GM19468 (cell line): ENCODE measurements around the gene STAT4.

ENCODE experiments used
- ATAC-seq: cut with Tn5 transposase; IDR thresholded peaks from one replicate; pipeline ENCODE4 v1.9.1; 2021; ENCODE audit warnings: mild to moderate bottlenecking, moderate library complexity, moderate number of reproducible peaks; ENCODE audit not compliant: unreplicated experiment; ENCODE audit errors: extremely low read depth

Gene STAT4

DNA sequence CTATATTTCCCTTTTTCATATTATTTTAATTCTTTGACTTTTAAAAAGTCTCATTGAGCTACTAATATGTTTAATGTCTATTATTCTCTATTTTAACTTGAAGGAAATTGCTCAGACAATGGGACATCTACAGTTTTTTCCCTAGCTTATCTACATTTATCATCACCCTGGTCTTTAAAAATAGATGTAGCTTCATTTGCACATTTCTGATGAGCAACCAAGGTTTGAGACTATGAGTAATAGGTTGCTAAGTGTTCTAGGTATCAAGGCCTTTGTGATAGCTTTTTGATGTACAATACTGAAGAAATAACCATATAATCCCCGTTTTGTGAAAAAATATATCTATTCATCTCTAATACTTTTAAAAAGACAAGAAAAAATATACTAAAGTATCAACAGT, 47.0 kb downstream of the STAT4 start:
- ATAC-seq = no peak

DNA sequence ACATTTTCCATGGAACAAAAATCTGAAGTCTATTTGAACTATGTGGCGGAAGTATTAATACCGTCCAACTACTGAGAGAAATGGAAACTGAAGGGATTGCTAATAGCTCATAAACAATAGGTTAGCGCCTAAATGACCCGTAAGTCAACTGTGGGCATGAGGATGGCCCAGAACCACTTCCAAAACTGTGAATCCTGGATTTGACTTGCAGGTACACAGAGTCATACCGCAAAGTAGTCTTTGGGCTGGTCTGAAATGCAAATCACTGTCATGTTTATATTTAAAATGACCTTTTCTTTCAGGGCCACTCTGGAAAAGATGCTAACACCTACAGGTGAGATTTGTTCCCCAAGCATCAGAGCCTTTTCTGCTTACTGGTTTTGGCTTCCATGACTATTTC, 50.6 kb downstream of the STAT4 start:
- ATAC-seq = no peak

DNA sequence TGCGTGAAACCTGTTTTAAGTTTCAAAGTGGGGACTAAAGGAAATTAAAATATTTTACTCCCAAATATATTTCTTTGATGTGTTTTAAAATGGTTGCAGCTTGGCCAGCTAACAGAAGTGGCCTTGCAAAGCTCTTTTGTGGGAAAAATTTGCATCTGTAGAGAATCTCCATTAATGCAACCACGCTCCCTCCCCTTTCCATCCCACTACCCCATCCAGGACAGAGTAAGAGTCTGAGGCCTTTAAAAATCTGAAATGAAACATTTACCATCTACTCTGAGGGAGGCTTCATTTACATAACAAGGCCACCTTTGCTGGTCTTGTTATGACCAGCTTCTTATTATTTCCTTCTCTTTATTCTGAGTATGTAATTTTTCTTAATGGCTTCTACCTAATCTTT, 63.5 kb downstream of the STAT4 start:
- ATAC-seq = no peak

DNA sequence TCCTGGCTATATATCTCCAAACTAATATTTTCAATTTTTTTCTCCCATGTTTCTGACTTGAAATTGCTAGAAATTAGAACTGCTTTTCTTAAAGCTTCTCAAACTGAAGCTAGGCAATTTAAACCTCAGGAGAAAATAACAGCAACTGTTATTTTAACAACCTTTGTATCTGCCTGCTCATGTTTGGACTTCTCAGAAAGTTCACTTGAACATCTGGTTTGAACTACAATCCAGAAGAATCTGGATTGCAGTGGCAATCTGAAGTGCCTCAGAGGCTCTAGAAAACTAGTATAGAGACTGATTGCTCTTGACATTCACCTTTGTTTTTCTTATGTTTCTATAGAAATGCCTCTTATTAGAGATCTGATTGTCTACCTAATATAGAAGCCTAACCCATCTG, 64.1 kb downstream of the STAT4 start:
- no peak for ATAC-seq

DNA sequence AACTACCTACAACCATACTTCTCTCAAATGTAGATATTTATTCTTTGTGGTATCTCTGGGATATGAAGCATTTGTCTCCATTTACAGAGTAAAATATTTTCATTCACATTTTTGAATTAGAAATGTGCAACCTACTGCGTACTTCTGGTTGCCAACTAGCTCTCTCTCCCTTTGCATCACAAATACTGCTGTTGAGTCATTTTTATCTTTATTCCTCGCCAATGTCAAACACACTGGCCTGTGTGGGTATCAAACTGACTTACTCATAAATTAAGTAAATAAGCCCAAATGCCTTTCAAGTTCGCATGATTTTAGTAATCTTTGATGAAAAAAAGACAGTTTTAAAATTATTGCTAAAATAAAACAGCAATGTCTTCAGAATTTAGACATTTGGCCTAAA, 67.3 kb downstream of the STAT4 start:
- ATAC-seq = no peak

DNA sequence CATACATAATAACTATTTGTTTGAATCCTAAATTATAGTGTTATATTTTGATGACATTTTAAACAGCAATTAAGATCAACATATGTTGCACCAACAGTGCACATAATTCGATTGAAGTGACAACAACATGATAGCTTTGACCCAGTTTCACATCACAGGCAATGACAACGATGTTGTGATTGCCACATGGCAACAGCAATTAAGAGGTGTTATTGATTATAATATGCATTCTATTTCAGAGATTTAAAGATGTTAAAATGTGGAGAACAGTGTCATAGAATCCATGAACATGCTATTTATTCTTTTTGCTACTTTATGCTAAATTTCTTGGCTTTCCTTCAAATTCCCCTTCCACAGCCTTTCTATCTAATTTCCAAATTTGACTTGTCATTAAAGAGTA, 68.5 kb downstream of the STAT4 start:
- ATAC-seq = no peak

DNA sequence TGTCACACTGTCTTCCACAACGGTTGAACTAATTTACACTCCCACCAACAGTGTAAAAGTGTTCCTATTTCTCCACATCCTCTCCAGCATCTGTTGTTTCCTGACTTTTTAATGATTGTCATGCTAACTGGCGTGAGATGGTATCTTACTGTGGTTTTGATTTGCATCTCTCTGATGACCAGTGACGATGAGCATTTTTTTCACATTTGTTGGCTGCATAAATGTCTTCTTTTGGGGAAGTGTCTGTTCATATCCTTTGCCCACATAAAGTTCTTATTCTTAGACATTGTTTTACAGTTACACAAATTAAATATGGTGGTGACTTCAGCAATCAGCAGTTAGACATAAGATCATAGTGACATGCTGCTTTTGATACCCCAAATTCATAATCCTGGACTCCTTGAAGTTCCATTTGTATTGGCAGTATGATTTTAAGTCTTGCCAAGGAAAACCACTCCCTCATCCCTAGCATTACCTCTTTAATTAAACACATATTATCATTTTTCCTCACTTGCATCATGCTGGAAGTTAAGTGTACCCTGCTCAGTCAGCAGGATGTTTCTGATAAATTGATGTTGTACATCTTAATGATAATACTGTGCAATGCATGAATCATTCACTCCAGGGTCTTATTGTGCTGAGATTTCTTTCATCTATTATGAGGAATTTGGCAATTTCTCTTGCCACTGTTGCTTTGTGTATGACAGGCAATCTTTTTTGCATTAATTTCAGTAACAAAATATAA, 69.2 kb downstream of the STAT4 start:
- ATAC-seq = no peak

DNA sequence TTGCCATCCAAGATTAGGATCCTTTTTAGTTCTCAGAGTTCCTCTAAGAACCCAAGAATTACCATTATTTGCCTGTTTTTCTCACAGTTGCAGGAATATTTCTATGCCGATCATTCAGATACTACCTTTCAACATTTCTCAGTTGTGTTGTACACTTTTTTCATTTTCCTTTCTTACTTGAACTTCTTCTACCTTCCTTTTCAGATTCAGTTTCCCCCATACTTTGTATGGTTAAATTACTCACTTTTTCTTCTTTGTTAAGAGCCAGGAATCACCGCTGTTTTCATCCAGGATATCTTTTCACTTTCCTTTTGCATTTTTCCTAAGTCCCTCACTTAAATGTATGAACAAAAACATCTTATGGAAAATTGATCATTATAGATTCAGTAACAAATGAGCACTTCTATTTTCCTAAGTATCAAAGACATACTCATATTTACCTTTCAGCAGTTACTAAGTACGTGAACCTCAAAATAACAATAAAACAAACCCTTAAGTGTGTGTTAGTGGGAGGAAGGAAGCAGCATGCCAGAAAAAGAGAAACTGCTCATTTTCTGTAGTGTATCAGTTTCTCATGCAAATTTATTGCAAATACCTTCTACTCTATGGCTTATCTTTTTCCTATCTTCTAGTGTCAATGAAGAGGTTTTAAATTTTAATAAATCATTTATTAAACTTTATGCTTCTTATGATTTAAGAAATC, 72.5 kb downstream of the STAT4 start:
- no peak for ATAC-seq

DNA sequence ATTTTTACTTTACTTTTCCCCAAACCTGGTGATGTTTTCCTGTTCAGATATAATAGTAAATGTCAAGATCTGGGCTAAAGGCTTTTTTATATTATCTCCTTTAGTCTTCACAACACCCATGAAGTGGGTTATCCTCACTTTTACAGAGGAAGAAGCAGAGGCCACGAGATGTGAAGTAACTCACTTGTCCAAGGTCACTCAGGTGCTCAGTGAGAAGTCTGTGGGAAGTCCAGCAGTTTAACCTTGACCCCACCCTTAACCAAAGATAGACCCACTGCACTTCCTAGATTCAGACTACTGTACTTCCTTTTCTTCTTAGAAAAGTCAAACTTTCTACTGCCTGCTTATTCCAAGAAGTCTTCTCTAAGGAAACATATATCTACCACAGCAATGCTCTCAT, 80.5 kb downstream of the STAT4 start:
- ATAC-seq = no peak

DNA sequence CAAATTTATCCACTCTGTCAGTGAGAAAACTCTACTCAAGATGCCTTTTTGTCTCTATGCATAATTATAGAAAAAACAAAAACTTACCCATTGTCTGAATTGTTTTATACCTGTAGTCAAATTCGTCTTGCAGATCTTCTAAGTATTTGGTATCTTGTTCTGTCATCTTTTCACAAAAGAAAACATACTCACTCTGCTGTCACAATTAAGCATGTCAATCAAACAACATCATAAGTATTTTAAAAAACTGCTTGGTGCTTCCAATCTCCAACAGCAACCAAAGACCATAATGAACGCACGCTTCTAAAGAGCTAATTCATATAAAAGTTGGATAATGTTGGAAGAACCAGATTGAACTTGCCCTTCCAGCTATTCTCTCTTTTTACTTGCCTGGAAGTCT, 81.2 kb downstream of the STAT4 start:
- no peak for ATAC-seq

DNA sequence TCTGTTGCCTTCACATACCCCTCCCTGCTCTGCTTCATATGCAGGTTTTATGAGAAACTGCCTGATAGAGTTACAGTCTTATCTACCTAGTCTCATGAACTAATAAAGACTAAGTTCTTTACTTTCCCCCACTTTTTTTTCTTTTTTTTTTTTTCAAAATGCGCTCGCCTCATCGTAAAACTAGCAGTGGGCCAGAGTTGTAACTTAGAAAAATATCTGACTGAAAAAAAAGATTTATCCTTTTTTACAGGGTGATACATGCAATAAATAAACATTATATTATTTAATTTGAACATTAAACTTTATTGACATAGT, 83.9 kb downstream of the STAT4 start:
- ATAC-seq = no peak

DNA sequence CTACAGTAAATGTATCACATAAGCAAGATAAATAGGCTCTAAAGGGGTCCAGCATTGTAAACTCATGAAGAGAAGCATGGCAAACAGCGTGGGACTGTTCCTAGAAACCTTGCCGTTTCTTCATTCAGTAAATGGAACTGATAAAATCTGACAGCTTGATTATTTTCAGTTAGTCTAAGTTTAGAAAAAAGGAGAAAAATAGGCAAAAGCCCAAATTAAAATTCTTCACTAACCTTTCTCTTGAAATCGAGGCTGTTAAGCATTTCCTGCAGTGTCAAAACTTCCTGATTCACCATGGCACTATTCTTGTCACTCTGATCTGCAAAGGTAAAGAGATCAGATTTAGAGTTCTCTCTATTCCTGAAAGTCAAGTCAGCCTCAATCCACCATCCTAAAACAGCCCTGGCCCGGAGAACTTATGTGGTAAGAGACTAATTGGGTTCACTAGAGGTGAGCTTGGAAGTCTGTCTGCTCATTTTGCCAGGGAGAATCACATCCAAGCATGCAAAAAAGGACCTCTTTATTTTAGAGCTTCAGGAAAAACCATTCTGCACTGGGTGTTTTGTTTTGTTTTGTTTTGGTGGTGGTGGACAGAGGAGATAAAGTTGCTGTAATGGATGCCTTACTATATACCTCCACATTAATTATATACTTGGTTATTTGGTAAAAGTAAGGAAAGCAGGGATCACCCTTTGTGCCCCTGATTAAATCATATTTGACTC, 84.4 kb downstream of the STAT4 start:
- no peak for ATAC-seq

DNA sequence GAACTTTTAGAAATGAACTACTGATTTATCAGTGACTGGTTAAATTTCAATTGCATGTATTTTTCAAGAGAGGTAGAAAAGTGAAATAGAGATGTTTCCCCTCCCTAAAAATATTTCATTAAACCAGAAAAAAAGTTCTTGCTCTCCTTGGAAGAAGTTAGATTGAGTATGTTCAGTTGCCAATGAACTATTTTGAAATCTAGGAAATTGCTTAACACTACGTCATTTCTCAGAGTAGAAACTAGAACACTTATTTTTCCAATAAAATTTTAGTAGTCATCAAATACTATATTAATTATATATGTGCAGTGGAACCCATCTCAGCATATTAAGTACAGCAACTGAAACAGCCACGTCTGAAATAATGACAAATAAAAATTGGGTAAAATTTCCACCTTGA, 85.0 kb downstream of the STAT4 start:
- ATAC-seq = no peak

DNA sequence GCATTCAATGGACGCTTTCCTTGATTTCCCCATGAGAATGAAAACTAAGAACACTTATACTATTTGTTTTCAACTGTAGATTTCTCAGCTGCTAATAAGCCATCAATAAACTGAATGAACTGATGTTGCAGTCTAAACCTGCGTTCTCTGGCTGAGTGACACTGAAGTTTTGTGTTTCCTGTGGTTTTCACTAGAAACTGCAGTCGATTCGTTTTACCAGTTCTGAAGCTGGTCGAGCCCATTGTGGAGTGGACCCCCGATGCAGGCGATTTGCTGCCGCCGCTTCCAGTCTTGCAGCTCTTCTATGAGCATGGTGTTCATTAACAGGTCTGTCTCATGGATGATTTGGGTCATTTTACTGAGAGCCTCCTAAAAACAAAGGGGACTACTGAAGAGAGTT, 86.2 kb downstream of the STAT4 start:
- ATAC-seq = no peak

DNA sequence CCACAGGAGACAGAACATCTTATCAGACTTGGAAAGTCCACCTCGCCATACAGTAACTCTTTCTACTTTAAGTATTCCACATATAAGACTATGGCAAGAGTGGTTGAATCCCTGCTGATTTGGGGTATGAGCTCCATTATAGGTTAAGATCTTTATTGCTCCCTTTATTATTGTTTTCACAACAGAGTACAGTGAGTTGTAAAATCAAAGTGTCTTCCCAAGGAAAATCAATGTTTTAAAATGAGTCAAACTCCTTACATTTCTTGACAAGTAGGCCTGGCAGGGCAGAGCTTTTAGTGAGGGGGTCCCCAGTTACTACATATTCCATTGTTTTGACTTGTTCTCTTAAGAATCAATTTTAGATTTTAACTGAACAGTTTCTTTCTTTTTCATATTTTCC, 87.2 kb downstream of the STAT4 start:
- ATAC-seq = no peak

DNA sequence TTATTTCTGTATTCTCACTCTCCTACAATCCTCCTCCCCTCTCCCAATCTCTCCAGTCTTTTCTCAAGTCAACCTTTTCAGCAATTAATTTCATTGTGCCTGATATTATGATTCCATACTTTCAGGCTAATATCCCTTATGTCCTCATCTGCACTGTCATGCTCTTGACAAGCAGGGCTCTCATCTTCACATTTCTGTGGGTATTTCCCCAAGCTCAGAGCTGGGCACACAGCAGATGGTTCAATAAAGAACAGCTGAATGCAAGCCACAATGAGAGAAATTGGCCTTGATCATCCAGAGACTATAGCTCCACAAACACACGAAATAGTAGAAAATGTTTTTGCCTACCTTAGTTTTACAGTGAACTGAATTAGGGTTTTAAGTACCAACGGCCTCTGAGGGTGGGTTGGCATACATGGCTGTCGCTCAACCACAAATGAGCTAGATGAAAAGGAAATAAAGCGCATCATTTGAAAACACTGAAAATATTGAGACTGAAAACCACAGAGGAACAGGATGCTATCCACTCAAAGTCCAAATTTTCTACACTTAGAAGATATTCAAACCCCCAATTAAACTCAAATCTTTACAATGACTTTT, 89.3 kb downstream of the STAT4 start:
- ATAC-seq = no peak

DNA sequence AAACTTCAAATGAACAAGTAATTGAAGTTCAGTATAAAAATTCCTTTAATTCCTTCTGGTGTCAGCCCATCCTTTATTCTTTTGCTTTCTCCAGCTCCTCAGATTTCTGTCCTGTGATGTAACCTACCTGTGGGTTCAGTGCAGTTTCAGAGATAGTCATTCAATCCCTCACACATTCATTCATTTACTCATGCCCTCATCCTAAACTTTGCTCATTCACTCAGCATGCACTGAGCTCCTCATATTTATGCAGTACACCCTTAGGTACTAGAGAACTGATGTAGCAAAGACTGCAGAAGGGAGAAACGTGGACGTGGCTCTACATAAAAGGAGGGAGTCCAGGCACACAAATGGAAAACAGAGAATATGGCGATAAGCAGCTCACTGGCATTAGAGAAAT, 91.5 kb downstream of the STAT4 start:
- ATAC-seq = no peak

DNA sequence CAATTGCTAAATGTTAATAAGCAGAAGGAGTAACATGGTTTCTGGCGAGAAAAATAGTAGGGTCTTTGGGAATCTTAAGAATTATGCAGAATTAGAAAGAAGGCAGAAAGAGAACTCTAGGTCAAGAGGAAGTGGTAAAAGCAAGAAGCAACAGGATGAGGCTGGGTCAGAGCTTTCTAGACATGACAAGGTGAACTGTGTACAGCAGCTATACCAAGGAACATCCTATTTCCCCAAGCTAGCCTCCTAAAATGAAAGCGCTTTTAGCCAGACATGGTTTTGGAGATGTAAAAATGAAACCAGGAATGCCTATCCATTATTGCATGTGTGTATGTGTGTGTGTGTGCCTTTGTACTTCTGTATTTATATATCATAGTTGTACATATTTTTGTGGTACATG, 94.6 kb downstream of the STAT4 start:
- ATAC-seq = no peak

DNA sequence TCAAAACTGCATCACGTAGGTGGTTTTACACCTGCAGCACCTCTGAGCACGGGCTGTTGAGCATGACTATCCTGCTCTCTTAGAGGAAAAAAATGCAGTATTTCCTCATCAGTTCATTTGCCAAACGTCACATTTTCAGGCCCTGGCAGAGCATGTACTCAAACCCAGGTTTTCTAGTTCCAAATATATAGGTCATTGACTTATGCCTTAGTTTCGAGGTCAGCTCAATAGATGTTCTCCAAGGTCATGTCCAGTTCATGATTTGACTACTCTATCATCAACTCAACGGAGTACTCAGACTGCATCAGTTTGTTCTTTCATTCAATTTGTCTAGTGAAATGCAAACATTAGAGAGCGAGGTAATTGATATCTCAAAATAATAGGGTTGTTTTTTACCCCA, 97.5 kb downstream of the STAT4 start:
- ATAC-seq = no peak

DNA sequence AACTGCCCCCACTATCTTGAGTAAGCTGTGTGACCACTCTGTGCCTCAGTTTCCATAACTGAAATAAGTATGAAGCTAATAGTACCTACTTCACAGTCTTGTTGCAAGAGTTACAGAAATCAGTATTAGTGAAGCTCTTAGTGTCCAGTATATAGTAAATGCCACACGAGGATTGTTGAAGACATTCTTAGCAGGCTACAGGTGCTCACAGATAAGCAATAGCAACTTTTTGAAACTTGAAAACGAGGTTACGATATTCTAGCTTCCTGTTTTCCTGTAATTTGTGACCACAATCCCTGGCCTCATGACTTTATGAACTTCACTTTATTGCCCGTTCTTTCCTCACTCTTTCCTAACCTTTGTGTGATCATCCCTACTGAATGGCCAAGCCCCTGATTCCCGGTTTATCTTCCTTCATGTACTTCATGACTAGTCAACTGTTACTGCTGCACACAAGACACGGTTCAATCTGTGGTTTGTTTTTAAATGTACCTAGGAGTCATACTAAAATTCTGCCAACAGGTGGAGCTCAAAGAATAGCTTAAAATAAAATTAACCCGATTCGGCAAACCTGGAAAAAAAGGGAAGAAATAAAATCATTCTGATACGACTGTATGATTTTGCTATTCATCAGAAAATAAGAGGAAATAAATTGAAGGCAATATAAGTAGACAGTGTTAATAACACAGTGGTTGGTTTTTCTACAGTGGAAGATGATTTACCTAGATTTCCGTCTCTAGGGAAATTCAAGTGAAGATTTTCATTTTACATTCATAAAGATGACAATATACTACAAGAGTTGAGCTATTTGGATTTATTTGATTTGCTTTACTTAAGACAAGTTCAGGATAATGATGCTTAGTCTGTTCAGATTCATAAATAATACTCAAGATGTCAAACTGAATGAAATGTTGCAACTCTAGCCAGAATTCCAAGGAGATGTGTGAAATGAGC, 98.7 kb downstream of the STAT4 start:
- ATAC-seq = no peak
